Lower leg skin (tissue), 4 donors: Measurements from ENCODE around the gene PDE6B. TPM values are rescaled to one million over a fixed set of nuclear protein-coding genes. Genes with fewer than 3 reads are reported as not detected.
A peak's percentile ranks its signal among the peaks of the same experiment; 100 is the strongest.

Experiments
- DNase-seq, 2 donors: peaks; one replicate each; pipeline ENCODE4 v3.0.0-alpha.2; 2019; ENCODE audit warnings: low spot score in 2 of 2
- H3K4me3 ChIP-seq: fragments of 200-600 bp; sonication (generic); 2 replicates; pipeline ENCODE4 v1.5.1; 2017; ENCODE audit warnings: mild to moderate bottlenecking, low read depth; ENCODE audit not compliant: poor library complexity, severe bottlenecking
- POLR2A ChIP-seq, 2 donors: fragments of 450-650 bp; IDR thresholded peaks; one replicate each; pipeline ENCODE4 v1.6.1; 2016 to 2017; ENCODE audit warnings: antibody characterized with exemption in 2 of 2, mild to moderate bottlenecking in 1 of 2, moderate library complexity in 1 of 2
- WGBS, 2 donors: methylation state at CpG; one replicate each; pipeline ENCODE4 v1.1.5; 2018; 5-methylcytosine and 5-hydroxymethylcytosine counted together
- intact Hi-C: fragments of 100-400 bp; cut with DNase I; formaldehyde crosslinking; loops from one replicate; pipeline ENCODE4 v1.15.0; 2023; ENCODE audit warnings: low total_unique reads
- total RNA-seq, 4 donors: library from RNA; depleted of rRNA; stranded (reverse); fragments of >200 nt; gene quantifications; one replicate each; pipeline ENCODE4 v1.1.0, GENCODE V29; 2016
- TF ChIP-seq, protein P1 (sequence below), 3 donors: fragments of 450-650 bp; IDR thresholded peaks; one replicate each; pipeline ENCODE4 v1.5.1; 2016; ENCODE audit warnings: antibody characterized with exemption in 3 of 3, mild to moderate bottlenecking in 3 of 3, moderate library complexity in 2 of 3

The PDE6B gene
- total RNA-seq, 4 donors from 2014 or later, result 0.59 to 1.5 TPM; not detected in 2

DNA sequence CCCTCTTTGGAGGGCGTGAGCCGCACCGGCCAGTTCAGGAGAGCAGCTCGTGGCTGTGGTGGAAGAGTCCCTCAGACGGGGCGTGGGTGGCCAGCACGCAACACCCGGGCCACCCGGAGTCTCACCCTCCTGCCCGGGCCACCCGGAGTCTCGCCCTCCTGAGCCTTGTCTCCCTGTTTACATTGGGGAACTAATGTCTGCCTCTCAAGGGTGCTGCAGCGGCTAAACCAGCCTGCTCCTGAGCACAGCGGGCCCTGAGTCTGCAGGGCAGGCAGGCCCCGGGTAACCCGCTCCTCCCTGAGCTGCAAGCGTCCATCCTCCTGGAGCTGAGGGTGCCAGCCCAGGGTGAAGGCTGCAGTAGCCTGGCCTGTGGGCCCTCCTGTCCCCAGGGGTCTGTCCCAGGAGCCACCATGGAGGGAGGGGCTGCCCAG lies 3.0 kb downstream of the PDE6B start:
- no peak for TF ChIP-seq POLR2A (IDR thresholded peaks at IDR 0.05)
- TF ChIP-seq, protein P1, sequence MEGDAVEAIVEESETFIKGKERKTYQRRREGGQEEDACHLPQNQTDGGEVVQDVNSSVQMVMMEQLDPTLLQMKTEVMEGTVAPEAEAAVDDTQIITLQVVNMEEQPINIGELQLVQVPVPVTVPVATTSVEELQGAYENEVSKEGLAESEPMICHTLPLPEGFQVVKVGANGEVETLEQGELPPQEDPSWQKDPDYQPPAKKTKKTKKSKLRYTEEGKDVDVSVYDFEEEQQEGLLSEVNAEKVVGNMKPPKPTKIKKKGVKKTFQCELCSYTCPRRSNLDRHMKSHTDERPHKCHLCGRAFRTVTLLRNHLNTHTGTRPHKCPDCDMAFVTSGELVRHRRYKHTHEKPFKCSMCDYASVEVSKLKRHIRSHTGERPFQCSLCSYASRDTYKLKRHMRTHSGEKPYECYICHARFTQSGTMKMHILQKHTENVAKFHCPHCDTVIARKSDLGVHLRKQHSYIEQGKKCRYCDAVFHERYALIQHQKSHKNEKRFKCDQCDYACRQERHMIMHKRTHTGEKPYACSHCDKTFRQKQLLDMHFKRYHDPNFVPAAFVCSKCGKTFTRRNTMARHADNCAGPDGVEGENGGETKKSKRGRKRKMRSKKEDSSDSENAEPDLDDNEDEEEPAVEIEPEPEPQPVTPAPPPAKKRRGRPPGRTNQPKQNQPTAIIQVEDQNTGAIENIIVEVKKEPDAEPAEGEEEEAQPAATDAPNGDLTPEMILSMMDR (IDR thresholded peaks at IDR 0.05), result no peak
- intact Hi-C loops, result no loop called here
- DNase-seq, result peak in 1 of 2 donors; percentile 68
- no peak overlapping the region for H3K4me3 ChIP-seq
- 85 to 94% methylated on average over 14 to 17 of the region's 17 CpGs for whole genome bisulfite sequencing, 2 donors

DNA sequence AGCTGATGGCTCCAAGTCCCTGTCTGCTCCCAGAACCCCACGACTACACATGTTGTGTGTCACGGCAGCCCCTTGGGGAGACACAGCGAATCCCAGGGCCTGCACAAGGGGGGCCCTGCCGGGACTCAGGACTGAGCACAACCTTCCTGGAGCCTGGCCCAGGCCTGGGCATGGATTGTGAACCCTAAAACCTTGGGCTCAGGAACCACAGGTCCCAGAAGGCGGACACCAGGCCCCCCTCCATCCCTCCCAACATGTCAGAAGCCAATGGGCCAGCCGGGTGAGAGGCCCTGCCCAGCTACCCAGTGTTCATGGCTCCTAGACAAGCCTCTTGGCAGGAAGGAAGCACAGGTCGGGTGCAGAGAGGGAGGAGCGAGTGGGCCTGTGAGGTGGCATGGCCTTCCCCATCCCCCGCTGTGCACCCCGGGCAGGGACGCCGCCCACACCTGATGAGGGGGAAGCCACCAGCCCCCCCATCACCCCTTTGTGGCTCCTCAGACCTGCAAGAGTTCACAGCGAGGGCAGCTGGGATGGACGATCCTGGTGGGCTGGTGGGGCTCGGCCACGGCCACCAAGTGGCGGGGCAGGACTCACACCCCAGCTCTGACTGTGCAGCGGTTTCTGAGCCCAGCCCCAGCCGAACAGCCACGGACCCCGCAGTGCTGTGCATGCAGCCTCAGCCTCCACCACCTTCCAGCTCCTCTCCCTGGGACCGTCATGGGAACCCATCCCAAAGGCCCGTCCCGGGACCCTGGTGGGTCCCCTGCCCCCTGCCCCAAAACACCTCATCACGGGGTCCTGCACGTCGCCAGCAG lies 3.7 kb downstream of the PDE6B start:
- 82 to 92% methylated on average over 13 to 15 of the region's 27 CpGs for WGBS, 2 donors
- TF ChIP-seq, protein P1 (IDR thresholded peaks at IDR 0.05), result no peak
- TF ChIP-seq POLR2A (IDR thresholded peaks at IDR 0.05), result no peak
- intact Hi-C loops, result no loop called here
- no peak for DNase-seq
- H3K4me3 ChIP-seq, result no peak overlapping the region

DNA sequence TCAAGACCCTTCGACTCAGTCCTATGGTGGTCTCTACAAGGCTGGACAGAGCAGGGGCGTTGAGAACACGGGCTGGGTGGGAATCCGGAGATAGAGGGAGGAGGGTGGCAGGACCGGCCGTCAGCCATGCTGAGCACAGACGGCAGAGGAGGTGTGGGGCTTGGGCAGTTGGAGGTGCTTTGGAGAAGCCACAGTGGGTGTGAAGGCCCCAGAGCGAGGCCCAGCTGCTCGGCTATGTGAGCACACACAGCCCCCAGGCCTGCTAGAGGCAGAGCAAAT lies 4.2 kb downstream of the PDE6B start:
- no peak for DNase-seq
- intact Hi-C loops, result no loop called here
- H3K4me3 ChIP-seq, result no peak overlapping the region
- WGBS, 2 donors, result 79 to 89% methylated on average over 7 to 9 of the region's 9 CpGs
- TF ChIP-seq, protein P1 (IDR thresholded peaks at IDR 0.05), result no peak
- no peak for TF ChIP-seq POLR2A (IDR thresholded peaks at IDR 0.05)

DNA sequence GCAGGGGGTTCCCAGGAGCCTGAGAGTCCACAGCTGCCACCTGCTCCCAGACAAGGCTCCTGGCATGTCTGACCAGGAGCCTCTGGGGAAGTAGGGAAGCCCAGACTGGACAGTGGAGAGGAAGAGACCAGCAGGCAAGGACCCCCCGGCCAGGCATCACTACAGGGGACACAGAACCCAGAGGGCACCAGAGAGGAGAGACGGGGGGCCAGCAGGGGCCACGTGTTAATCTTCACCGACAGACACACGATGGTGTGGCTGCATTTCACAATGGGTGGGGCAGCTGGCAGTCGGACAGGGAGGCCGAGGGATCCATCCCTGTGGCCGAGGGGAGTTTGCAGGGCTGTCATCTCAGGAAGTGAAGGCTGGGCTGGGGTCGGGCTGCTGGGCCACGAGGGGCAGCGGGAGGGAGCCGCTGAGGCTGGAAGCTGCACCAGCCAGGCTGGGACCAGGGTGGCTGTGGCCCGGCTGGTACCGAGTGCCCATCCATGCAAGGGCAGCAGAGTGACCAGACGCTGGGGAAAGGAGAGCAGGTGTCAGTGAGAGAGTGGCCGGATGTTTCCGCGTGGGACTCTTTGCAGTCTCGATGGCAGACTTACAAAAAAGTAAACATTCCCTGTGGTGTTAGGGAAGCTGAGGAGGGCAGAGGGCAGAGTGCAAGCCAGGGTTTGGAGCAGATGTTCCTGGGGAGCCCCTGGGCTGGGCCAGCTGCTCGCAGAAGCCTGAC lies 4.7 kb downstream of the PDE6B start:
- TF ChIP-seq, protein P1 (IDR thresholded peaks at IDR 0.05), result no peak
- TF ChIP-seq POLR2A (IDR thresholded peaks at IDR 0.05), result no peak
- no peak for DNase-seq
- H3K4me3 ChIP-seq, result no peak overlapping the region
- intact Hi-C loops, result no loop called here
- WGBS, 2 donors, result 68 to 69% methylated on average over 20 of the region's 20 CpGs

DNA sequence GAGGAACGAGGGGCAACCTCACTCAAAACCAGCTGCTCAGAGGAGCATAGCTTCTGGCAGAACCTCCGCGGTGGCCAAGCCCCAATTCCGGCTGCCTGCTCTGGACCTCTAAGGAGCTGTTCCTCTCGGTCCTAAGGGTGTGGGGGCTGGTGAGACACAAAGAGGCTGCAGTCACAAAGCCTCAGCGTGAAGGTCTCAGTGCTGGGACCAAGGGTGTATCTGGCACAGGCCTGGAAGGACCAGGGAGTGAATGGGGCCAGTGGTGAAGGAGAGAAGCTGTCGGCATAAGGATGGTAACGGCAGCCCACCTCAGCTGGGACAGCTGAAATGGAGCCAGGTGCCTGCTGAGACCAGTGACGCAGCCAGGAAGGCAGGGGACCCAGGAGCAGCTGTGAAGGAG lies 5.3 kb downstream of the PDE6B start:
- TF ChIP-seq, protein P1 (IDR thresholded peaks at IDR 0.05), result no peak
- no peak overlapping the region for H3K4me3 ChIP-seq
- intact Hi-C loops, result no loop called here
- 77 to 82% methylated on average over 8 to 9 of the region's 9 CpGs for WGBS, 2 donors
- no peak for DNase-seq
